HCT116 (cell line): ENCODE results near the gene CSNK2A1. TPM values are rescaled to one million over a fixed set of nuclear protein-coding genes. Genes with fewer than 3 reads are reported as not detected.

ENCODE experiments used
- ATAC-seq: fragments of 200-7000 bp; cut with Tn5 transposase; 2 replicates; pipeline ENCODE4 v1.9.1; 2020; ENCODE audit warnings: mild to moderate bottlenecking, moderate library complexity
- BruUV-seq: library from RNA; stranded (reverse); fragments of 400-500 nt; replicated peaks from 2 replicates; lab custom pipeline; 2021; lab: Mats Ljungman, UMichigan
- CTCF ChIA-PET: fragments of 300-600 bp; sonication (Branson Sonifier 250); formaldehyde crosslinking; loops from one replicate; lab custom pipeline; 2021; ENCODE audit warnings: antibody characterized with exemption; lab: Charles Lee
- POLR2A ChIA-PET: fragments of 300-600, 350-600 bp; sonication (Branson Sonifier 250); formaldehyde crosslinking; loops from one replicate; lab custom pipeline; 2021; ENCODE audit warnings: antibody characterized with exemption; lab: Charles Lee
- RAD21 ChIA-PET, 2 experiments: fragments of 300-600 bp; sonication (Branson Sonifier 250); formaldehyde crosslinking; loops; one replicate each; lab custom pipeline; 2023; ENCODE audit warnings: low total read pairs in 2 of 2; ENCODE audit not compliant: uncharacterized antibody in 2 of 2, unreplicated experiment in 2 of 2, low non-redundant PET in 1 of 2; lab: Charles Lee
- DNase-seq: peaks from one replicate; pipeline ENCODE4 v3.0.0-alpha.2; 2010; ENCODE audit warnings: low read depth, low spot score
- H2AFZ ChIP-seq: fragments of 200-600 bp; shearing (Covaris generic), sonication (generic); 2 replicates; pipeline ENCODE4 v1.6.1; 2017; ENCODE audit warnings: low read depth, mixed run types, mixed read lengths, antibody characterized with exemption, low read length; ENCODE audit not compliant: poor library complexity, severe bottlenecking
- H3K27ac ChIP-seq: 2 replicates; pipeline ENCODE4 v1.5.1; 2012; ENCODE audit warnings: low read depth, low read length
- H3K27me3 ChIP-seq: fragments of 200-600 bp; sonication (generic); 2 replicates; pipeline ENCODE4 v1.6.1; 2016; ENCODE audit warnings: mixed run types, low read length, mixed read lengths; ENCODE audit not compliant: insufficient read depth
- H3K36me3 ChIP-seq, 2 experiments: fragments of 200-500 bp in 1 of 2; fragments of 200-600 bp in 1 of 2; sonication (Bioruptor generic) in 1 of 2; sonication (generic) in 1 of 2; 2 replicates each; pipeline versions ENCODE4 v1.5.1 to v1.6.1; 2014 to 2016; ENCODE audit warnings: low read length in 2 of 2, inconsistent platforms in 1 of 2, mixed read lengths in 1 of 2, mixed run types in 1 of 2; ENCODE audit not compliant: insufficient read depth in 2 of 2, control insufficient read depth in 1 of 2
- H3K4me1 ChIP-seq, 2 experiments: fragments of 200-600 bp in 1 of 2; sonication (generic) in 1 of 2; 2 replicates each; pipeline versions ENCODE4 v1.5.1 to v1.6.1; 2012 to 2017; ENCODE audit warnings: low read length in 2 of 2, inconsistent platforms in 1 of 2, mild to moderate bottlenecking in 1 of 2, mixed read lengths in 1 of 2, mixed run types in 1 of 2, moderate library complexity in 1 of 2; ENCODE audit not compliant: insufficient read depth in 2 of 2, control insufficient read depth in 1 of 2
- H3K4me2 ChIP-seq: fragments of 200-600 bp; sonication (generic); 2 replicates; pipeline ENCODE4 v1.6.1; 2017; ENCODE audit warnings: mixed run types, low read length, mixed read lengths
- H3K4me3 ChIP-seq, 2 experiments: fragments of 200-600 bp in 1 of 2; sonication (generic) in 1 of 2; replicated peaks in 1 of 2; 2 replicates each; pipeline ENCODE4 v1.5.1; 2011 to 2016; ENCODE audit warnings: low read length in 2 of 2, control low read depth in 1 of 2, low read depth in 1 of 2, mild to moderate bottlenecking in 1 of 2, mixed read lengths in 1 of 2, mixed run types in 1 of 2
- H3K79me2 ChIP-seq: fragments of 200-600 bp; sonication (generic); 2 replicates; pipeline ENCODE4 v1.6.1; 2017; ENCODE audit warnings: mild to moderate bottlenecking, mixed run types, low read length, moderate library complexity, mixed read lengths; ENCODE audit not compliant: insufficient read depth
- H3K9ac ChIP-seq: fragments of 200-600 bp; sonication (generic); 2 replicates; pipeline ENCODE4 v1.6.1; 2016; ENCODE audit warnings: low read length, mixed read lengths
- H3K9me2 ChIP-seq: fragments of 200-600 bp; sonication (generic), shearing (Covaris generic); 2 replicates; pipeline ENCODE4 v1.6.1; 2017; ENCODE audit warnings: mixed run types, mild to moderate bottlenecking, moderate library complexity; ENCODE audit not compliant: insufficient read depth
- H3K9me3 ChIP-seq, 2 experiments: fragments of 200-500 bp in 1 of 2; fragments of 200-600 bp in 1 of 2; sonication (Bioruptor generic) in 1 of 2; sonication (generic) in 1 of 2; 2 replicates each; pipeline ENCODE4 v1.6.1; 2014 to 2017; ENCODE audit warnings: low read length in 2 of 2, mixed read lengths in 2 of 2, inconsistent platforms in 1 of 2, low read depth in 1 of 2, mild to moderate bottlenecking in 1 of 2, mixed run types in 1 of 2, moderate library complexity in 1 of 2; ENCODE audit not compliant: control insufficient read depth in 1 of 2, insufficient read depth in 1 of 2
- H4K20me1 ChIP-seq: fragments of 200-600 bp; sonication (generic), shearing (Covaris generic); 2 replicates; pipeline ENCODE4 v1.6.1; 2017; ENCODE audit warnings: mixed run types, mild to moderate bottlenecking, moderate library complexity; ENCODE audit not compliant: insufficient read depth
- CBX3 ChIP-seq: IDR thresholded peaks from 2 replicates; pipeline ENCODE4 v1.6.1; 2012; ENCODE audit warnings: low read depth
- CTCF ChIP-seq, 3 experiments: fragments of 200-600 bp in 1 of 3; sonication (generic) in 1 of 3; IDR thresholded peaks in 2 of 3; conservative IDR thresholded peaks in 1 of 3; 2 replicates each; pipeline ENCODE4 v1.5.1; 2012 to 2017; ENCODE audit warnings: low read depth in 2 of 3, low read length in 2 of 3, antibody characterized with exemption in 1 of 3, borderline replicate concordance in 1 of 3, control low read depth in 1 of 3, mild to moderate bottlenecking in 1 of 3, mixed read lengths in 1 of 3, mixed run types in 1 of 3, moderate library complexity in 1 of 3; ENCODE audit not compliant: insufficient read depth in 1 of 3
- RAD21 ChIP-seq: IDR thresholded peaks from 2 replicates; pipeline ENCODE4 v1.6.1; 2012; ENCODE audit warnings: low read depth, mild to moderate bottlenecking
- TCF7L2 ChIP-seq: IDR thresholded peaks from 2 replicates; pipeline ENCODE4 v1.7.0; 2011; ENCODE audit warnings: borderline replicate concordance, inconsistent platforms; ENCODE audit not compliant: insufficient read depth, insufficient read length; ENCODE audit errors: extremely low read depth
- ZBTB33 ChIP-seq: IDR thresholded peaks from 2 replicates; pipeline ENCODE4 v1.6.1; 2011; ENCODE audit warnings: mild to moderate bottlenecking, low read length, moderate library complexity; ENCODE audit not compliant: insufficient replicate concordance; ENCODE audit errors: extremely low read depth
- intact Hi-C: fragments of 100-400 bp; cut with micrococcal nuclease; formaldehyde crosslinking; loops from 2 replicates; pipeline ENCODE4 v1.10.0; 2022
- total RNA-seq: library from RNA; stranded (reverse); gene quantifications from one replicate; pipeline ENCODE4 v1.2.1, GENCODE V29; 2021; ENCODE audit not compliant: unreplicated experiment

The CSNK2A1 gene
- total RNA-seq, 1 experiment from 2014 or later: 284 TPM

GRCh38 chr20:431012-431904, 112.3 kb downstream of the CSNK2A1 start:
- no TSS peak for BruUV-seq
- CTCF ChIA-PET: interaction anchor here (0.6 to 2.9 kb wide), 16 partner anchors 19 to 338 kb away, joined by 3 to 29 read pairs (median 4); partner anchors contain the start of gene SLC52A3
- TF ChIP-seq CTCF (IDR thresholded peaks at IDR 0.05 in 2 of 3, conservative IDR thresholded peaks at IDR 0.05 in 1 of 3; ENCODE audit: borderline replicate concordance in 1 of 3, insufficient read depth in 1 of 3, low read depth in 2 of 3, low read length in 2 of 3) (peak; percentile 83 to 99 (median 91)), TCF7L2 (peak; percentile 30), ZBTB33 (no peak), CBX3 (0 out of 2 replicates have a peak, but pooled peaks have one; percentile 26), RAD21 (peak; percentile 86)

More at GRCh38 chr20:431012-431904, 112.3 kb downstream of the CSNK2A1 start:
- H3K9me3 ChIP-seq: no peaks in the 10 kb centered on the region
- H4K20me1 ChIP-seq: no peaks in the 10 kb centered on the region
- intact Hi-C loops: loop anchor here (1.0 to 2.0 kb wide), 2 partner anchors 68 to 77 kb away; no protein-coding TSS in a partner anchor
- H3K4me2 ChIP-seq: no peak overlapping the region
- no peak overlapping the region for H3K27ac ChIP-seq
- no peaks in the 10 kb centered on the region for H3K9me2 ChIP-seq
- no peak overlapping the region for H3K9ac ChIP-seq
- H3K27me3 ChIP-seq: no peaks in the 10 kb centered on the region
- H3K36me3 ChIP-seq: peaks cover 2 to 21% of the 10 kb centered on the region in 2 experiments
- H2AFZ ChIP-seq: no peak overlapping the region
- H3K4me3 ChIP-seq: no peak overlapping the region
- peak; percentile 69 for DNase-seq
- RAD21 ChIA-PET: interaction anchor here in 1 of 2 experiments (0.6 to 1.0 kb wide), 2 partner anchors 49 to 69 kb away, joined by 3 to 4 read pairs; no protein-coding TSS in a partner anchor
- no peaks in the 10 kb centered on the region for H3K79me2 ChIP-seq
- H3K4me1 ChIP-seq: peaks cover 0 to 5% of the 10 kb centered on the region in 2 experiments; a peak in 1 of 4 replicates
- peak; percentile 89 for ATAC-seq
- POLR2A ChIA-PET: interaction anchor here (0.8 to 2.3 kb wide), 9 partner anchors 17 to 77 kb away, joined by 3 to 9 read pairs (median 3); partner anchors contain the start of genes RBCK1 and TRIB3
